Osteoblast (primary cell): Measurements from ENCODE around the gene HSD17B3. TPM values are rescaled to one million over a fixed set of nuclear protein-coding genes. Genes with fewer than 3 reads are reported as not detected.

ENCODE experiments used
- DNase-seq: peaks from one replicate; pipeline ENCODE4 v3.0.0; 2011; ENCODE audit warnings: low spot score, mixed read lengths; ENCODE audit not compliant: insufficient read length; ENCODE audit errors: missing footprints
- H2AFZ ChIP-seq: 2 replicates; pipeline ENCODE4 v1.6.0; 2011; ENCODE audit warnings: mild to moderate bottlenecking, low read length
- H3K27ac ChIP-seq: 2 replicates; pipeline ENCODE4 v1.5.1; 2011; ENCODE audit warnings: mild to moderate bottlenecking, low read depth, low read length, moderate library complexity
- H3K27me3 ChIP-seq: 2 replicates; pipeline ENCODE4 v1.6.0; 2012; ENCODE audit warnings: mild to moderate bottlenecking, control low read depth, inconsistent platforms, low read length, moderate library complexity; ENCODE audit not compliant: insufficient read depth
- H3K36me3 ChIP-seq: 2 replicates; pipeline ENCODE4 v1.5.1; 2011; ENCODE audit warnings: mild to moderate bottlenecking, low read length, control low read depth, moderate library complexity; ENCODE audit not compliant: insufficient read depth
- H3K4me1 ChIP-seq: 2 replicates; pipeline ENCODE4 v1.5.1; 2011; ENCODE audit warnings: mild to moderate bottlenecking, low read length, control low read depth, moderate library complexity; ENCODE audit not compliant: insufficient read depth
- H3K4me2 ChIP-seq: 2 replicates; pipeline ENCODE4 v1.6.0; 2011; ENCODE audit warnings: mild to moderate bottlenecking, low read length; ENCODE audit not compliant: insufficient read depth
- H3K4me3 ChIP-seq: fragments of 200-600 bp; sonication (generic); 3 replicates; pipeline ENCODE4 v1.5.1; 2012; ENCODE audit warnings: mild to moderate bottlenecking, low read length, inconsistent platforms; ENCODE audit not compliant: insufficient read depth
- H3K79me2 ChIP-seq: 2 replicates; pipeline ENCODE4 v1.6.0; 2012; ENCODE audit warnings: mild to moderate bottlenecking, low read length, control low read depth, inconsistent platforms; ENCODE audit not compliant: insufficient read depth
- H3K9me3 ChIP-seq: 2 replicates; pipeline ENCODE4 v1.5.1; 2011; ENCODE audit warnings: low read depth, low read length, control low read depth
- H4K20me1 ChIP-seq: 2 replicates; pipeline ENCODE4 v1.6.0; 2012; ENCODE audit warnings: mild to moderate bottlenecking, low read length, control low read depth; ENCODE audit not compliant: insufficient read depth
- total RNA-seq: library from RNA; depleted of rRNA; stranded (reverse); fragments of >200 nt; gene quantifications from 2 replicates; pipeline ENCODE4 v1.2.3, GENCODE V29; 2012
- TF ChIP-seq, protein P1 (sequence below): IDR thresholded peaks from 2 replicates; pipeline ENCODE4 v1.5.1; 2011; ENCODE audit warnings: mild to moderate bottlenecking, low read depth, low read length, moderate library complexity; ENCODE audit errors: extremely low read depth

HSD17B3 gene
- total RNA-seq, 1 donor: under 0.01 TPM

GRCh38 chr9:96344458-96345180 lies 42.6 kb upstream of the HSD17B3 start:
- H3K9me3 ChIP-seq: no peaks in the 10 kb centered on the region
- peak; percentile 93 for DNase-seq
- peak overlapping the region; percentile 10 for H3K27ac ChIP-seq
- no peak overlapping the region for H2AFZ ChIP-seq
- TF ChIP-seq, protein P1, sequence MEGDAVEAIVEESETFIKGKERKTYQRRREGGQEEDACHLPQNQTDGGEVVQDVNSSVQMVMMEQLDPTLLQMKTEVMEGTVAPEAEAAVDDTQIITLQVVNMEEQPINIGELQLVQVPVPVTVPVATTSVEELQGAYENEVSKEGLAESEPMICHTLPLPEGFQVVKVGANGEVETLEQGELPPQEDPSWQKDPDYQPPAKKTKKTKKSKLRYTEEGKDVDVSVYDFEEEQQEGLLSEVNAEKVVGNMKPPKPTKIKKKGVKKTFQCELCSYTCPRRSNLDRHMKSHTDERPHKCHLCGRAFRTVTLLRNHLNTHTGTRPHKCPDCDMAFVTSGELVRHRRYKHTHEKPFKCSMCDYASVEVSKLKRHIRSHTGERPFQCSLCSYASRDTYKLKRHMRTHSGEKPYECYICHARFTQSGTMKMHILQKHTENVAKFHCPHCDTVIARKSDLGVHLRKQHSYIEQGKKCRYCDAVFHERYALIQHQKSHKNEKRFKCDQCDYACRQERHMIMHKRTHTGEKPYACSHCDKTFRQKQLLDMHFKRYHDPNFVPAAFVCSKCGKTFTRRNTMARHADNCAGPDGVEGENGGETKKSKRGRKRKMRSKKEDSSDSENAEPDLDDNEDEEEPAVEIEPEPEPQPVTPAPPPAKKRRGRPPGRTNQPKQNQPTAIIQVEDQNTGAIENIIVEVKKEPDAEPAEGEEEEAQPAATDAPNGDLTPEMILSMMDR: no peak
- H3K4me3 ChIP-seq: no peak overlapping the region
- H3K36me3 ChIP-seq: peaks cover 12% of the 10 kb centered on the region
- peak overlapping the region; percentile 49 for H3K4me2 ChIP-seq
- no peaks in the 10 kb centered on the region for H4K20me1 ChIP-seq
- H3K27me3 ChIP-seq: no peaks in the 10 kb centered on the region
- no peaks in the 10 kb centered on the region for H3K79me2 ChIP-seq
- peaks cover 18% of the 10 kb centered on the region for H3K4me1 ChIP-seq

GRCh38 chr9:96343515-96344360 lies 41.8 kb upstream of the HSD17B3 start:
- no peaks in the 10 kb centered on the region for H3K9me3 ChIP-seq
- peak overlapping the region; percentile 49 for H3K4me2 ChIP-seq
- H3K27me3 ChIP-seq: no peaks in the 10 kb centered on the region
- no peaks in the 10 kb centered on the region for H3K79me2 ChIP-seq
- peaks cover 12% of the 10 kb centered on the region for H3K36me3 ChIP-seq
- peak overlapping the region; percentile 0 for H3K4me3 ChIP-seq
- peaks cover 23% of the 10 kb centered on the region for H3K4me1 ChIP-seq
- no peak for DNase-seq
- TF ChIP-seq, protein P1: no peak
- peak overlapping the region; percentile 50 for H2AFZ ChIP-seq
- H4K20me1 ChIP-seq: no peaks in the 10 kb centered on the region
- peak overlapping the region; percentile 10 for H3K27ac ChIP-seq

DNA sequence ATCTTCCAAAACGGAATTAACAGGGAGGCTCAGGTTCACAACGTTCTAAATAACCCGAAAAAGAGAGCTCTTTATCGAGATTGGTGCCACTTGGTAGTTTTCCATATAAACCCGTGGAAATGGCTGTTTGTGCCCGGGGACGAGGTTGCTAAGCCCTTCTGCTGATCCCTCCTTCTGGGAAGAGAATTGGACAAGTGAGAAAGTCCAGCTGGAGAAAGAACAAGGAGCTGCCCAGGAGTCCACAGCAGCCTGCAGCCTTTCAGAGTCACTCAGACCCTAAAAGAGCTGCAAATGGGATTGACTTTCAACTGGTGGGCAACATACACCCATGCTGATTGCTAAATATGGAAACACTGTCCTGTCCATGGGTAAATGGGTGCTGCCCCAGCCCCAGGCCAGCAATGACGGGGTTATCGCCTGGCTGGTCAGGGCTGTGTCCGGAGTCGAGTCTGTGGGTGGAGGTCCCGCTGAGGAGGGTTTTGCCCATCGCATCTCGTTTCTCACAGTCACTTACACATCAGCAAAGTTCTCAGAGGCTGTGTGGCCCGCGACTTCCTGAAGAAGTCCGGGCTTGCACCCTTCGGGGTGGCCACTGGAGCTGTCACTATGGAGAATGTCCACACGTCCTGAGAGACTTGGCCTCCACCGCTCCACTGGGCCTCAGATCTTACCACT lies 40.7 kb upstream of the HSD17B3 start:
- Histone ChIP-seq H3K4me1 (peaks cover 23% of the 10 kb centered on the region), H3K79me2 (no peaks in the 10 kb centered on the region), H3K4me3 (no peak overlapping the region), H4K20me1 (no peaks in the 10 kb centered on the region), H3K36me3 (peaks cover 7% of the 10 kb centered on the region), H3K27ac (no peak overlapping the region), H2AFZ (no peak overlapping the region), H3K27me3 (no peaks in the 10 kb centered on the region), H3K4me2 (no peak overlapping the region), H3K9me3 (no peaks in the 10 kb centered on the region)
- TF ChIP-seq, protein P1: no peak
- no peak for DNase-seq
